NT2/D1 (cell line): Measurements from ENCODE around the gene FAS.

Source experiments
- DNase-seq: peaks from one replicate; pipeline ENCODE4 v3.0.0-alpha.2; 2011; ENCODE audit warnings: low read depth, low spot score
- H3K27me3 ChIP-seq: 2 replicates; pipeline ENCODE4 v1.6.0; 2011; ENCODE audit warnings: mild to moderate bottlenecking; ENCODE audit not compliant: insufficient read length, insufficient read depth
- H3K36me3 ChIP-seq: 2 replicates; pipeline ENCODE4 v1.6.1; 2011; ENCODE audit warnings: mild to moderate bottlenecking, low read length, mixed read lengths; ENCODE audit not compliant: insufficient read depth, insufficient read length
- H3K4me1 ChIP-seq: 2 replicates; pipeline ENCODE4 v1.5.1; 2011; ENCODE audit not compliant: insufficient read depth, insufficient read length
- H3K4me3 ChIP-seq: 2 replicates; pipeline ENCODE4 v1.5.1; 2011; ENCODE audit warnings: low read depth; ENCODE audit not compliant: insufficient read length
- H3K9ac ChIP-seq: 2 replicates; pipeline ENCODE4 v1.6.0; 2011; ENCODE audit warnings: low read depth; ENCODE audit not compliant: insufficient read length
- H3K9me3 ChIP-seq: 2 replicates; pipeline ENCODE4 v1.5.1; 2011; ENCODE audit warnings: mild to moderate bottlenecking, low read length; ENCODE audit not compliant: insufficient read depth
- SUZ12 ChIP-seq: IDR thresholded peaks from 2 replicates; pipeline ENCODE4 v1.6.1; 2011; ENCODE audit not compliant: insufficient read length, insufficient read depth; ENCODE audit errors: extremely low read depth
- YY1 ChIP-seq: IDR thresholded peaks from 2 replicates; pipeline ENCODE4 v1.6.1; 2011; ENCODE audit not compliant: insufficient read length, insufficient read depth
- ZNF274 ChIP-seq: IDR thresholded peaks from 2 replicates; pipeline ENCODE4 v1.6.1; 2011; ENCODE audit warnings: mild to moderate bottlenecking, low read depth, low read length

The FAS gene

GRCh38 chr10:88982366-88982765, 8.2 kb upstream of the FAS start:
- no peak overlapping the region for H3K9ac ChIP-seq
- no peaks in the 10 kb centered on the region for H3K9me3 ChIP-seq
- no peak for TF ChIP-seq SUZ12
- no peak for TF ChIP-seq ZNF274
- TF ChIP-seq YY1 = no peak
- no peak for DNase-seq
- H3K4me3 ChIP-seq = no peak overlapping the region
- H3K36me3 ChIP-seq = no peaks in the 10 kb centered on the region
- H3K27me3 ChIP-seq = no peaks in the 10 kb centered on the region
- no peaks in the 10 kb centered on the region for H3K4me1 ChIP-seq

DNA sequence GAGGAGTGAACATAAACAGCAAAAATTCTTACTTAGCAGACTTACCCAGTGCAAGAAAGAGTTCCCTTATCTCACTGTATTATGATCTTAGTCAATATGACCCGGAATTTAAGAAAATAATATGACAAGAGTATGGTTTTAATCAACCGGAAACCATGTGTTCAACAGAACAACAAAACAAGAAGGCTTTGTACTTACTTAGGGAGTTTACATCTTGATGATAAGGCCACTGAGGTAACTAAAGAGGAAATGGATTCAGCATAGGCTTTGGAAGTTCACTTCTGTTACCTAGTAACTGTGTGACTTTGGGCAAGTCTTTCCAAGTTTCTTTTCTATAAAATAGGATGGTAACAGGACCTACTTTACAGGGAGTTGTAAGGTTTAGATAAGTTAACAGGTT, 7.4 kb upstream of the FAS start:
- Histone ChIP-seq H3K36me3 (no peaks in the 10 kb centered on the region), H3K27me3 (no peaks in the 10 kb centered on the region), H3K4me3 (no peak overlapping the region), H3K9ac (no peak overlapping the region), H3K4me1 (no peaks in the 10 kb centered on the region), H3K9me3 (no peaks in the 10 kb centered on the region)
- no peak for TF ChIP-seq ZNF274
- no peak for TF ChIP-seq YY1
- TF ChIP-seq SUZ12 = no peak
- DNase-seq = no peak

DNA sequence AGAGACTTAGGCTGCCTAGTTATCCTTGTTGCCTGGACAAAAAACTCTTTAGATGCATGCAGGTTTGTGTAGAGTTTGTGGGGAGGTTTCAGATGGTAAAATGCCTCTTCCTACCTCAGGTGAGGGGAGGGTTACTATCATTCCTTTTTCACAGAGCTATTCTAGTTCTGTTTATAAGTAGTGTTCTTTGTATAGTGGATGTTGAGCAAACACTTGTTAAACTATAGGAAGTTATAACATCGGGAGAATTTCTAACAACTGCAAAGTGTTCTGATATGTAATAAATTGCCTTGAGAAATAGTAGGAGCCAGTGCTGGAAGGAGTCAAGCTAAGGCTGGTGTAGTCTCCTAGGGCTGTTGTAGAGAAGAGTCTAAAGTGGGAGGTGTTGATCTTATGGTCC, 6.7 kb upstream of the FAS start:
- Histone ChIP-seq H3K27me3 (peaks cover under 1% of the 10 kb centered on the region), H3K4me3 (no peak overlapping the region), H3K36me3 (no peaks in the 10 kb centered on the region), H3K4me1 (no peaks in the 10 kb centered on the region), H3K9me3 (no peaks in the 10 kb centered on the region), H3K9ac (no peak overlapping the region)
- no peak for DNase-seq
- TF ChIP-seq ZNF274 = no peak
- no peak for TF ChIP-seq SUZ12
- no peak for TF ChIP-seq YY1

- H3K9ac ChIP-seq = no peak overlapping the region
- TF ChIP-seq SUZ12 (no peak), YY1 (no peak), ZNF274 (no peak)
- no peaks in the 10 kb centered on the region for H3K4me1 ChIP-seq
- peaks cover 6% of the 10 kb centered on the region for H3K27me3 ChIP-seq
- no peak for DNase-seq
- no peaks in the 10 kb centered on the region for H3K36me3 ChIP-seq
- no peaks in the 10 kb centered on the region for H3K9me3 ChIP-seq
- H3K4me3 ChIP-seq = no peak overlapping the region
These were observed 6.1 kb upstream of the FAS start for GRCh38 chr10:88984525-88984924.

GRCh38 chr10:88986549-88987242, 3.9 kb upstream of the FAS start:
- no peaks in the 10 kb centered on the region for H3K36me3 ChIP-seq
- DNase-seq = no peak

DNA sequence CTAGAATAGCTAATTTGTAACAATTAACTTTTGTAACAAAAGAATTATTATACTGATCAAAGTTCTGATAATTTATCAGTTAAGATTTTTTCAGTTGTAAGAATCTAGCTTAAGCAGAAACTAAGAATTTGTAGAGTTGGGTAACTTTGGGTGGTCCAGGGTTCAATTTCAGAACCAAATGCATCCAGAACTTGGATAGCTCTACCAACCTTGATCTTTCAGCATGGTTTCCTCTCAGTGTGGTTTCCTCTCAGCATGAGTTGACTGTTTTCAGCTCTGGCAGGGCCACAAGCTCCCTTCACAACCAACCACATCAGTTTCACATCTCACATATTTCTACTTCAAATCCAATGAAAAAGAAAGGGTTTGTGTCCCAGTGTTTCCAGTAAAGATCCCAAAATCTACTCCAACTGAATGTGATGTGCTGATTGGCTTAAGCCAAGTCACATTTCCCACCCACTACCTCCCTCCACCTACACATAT, 3.3 kb upstream of the FAS start:
- no peaks in the 10 kb centered on the region for H3K36me3 ChIP-seq
- DNase-seq = no peak
- no peaks in the 10 kb centered on the region for H3K9me3 ChIP-seq
- no peak overlapping the region for H3K9ac ChIP-seq
- H3K27me3 ChIP-seq = peaks cover 23% of the 10 kb centered on the region
- H3K4me3 ChIP-seq = no peak overlapping the region
- no peaks in the 10 kb centered on the region for H3K4me1 ChIP-seq
- no peak for TF ChIP-seq SUZ12
- TF ChIP-seq YY1 = no peak
- TF ChIP-seq ZNF274 = no peak

More at GRCh38 chr10:88986549-88987242, 3.9 kb upstream of the FAS start:
- no peak overlapping the region for H3K9ac ChIP-seq
- H3K4me3 ChIP-seq = no peak overlapping the region
- no peak for TF ChIP-seq ZNF274
- TF ChIP-seq SUZ12 = no peak
- no peak for TF ChIP-seq YY1
- H3K9me3 ChIP-seq = no peaks in the 10 kb centered on the region
- H3K4me1 ChIP-seq = no peaks in the 10 kb centered on the region
- peaks cover 23% of the 10 kb centered on the region for H3K27me3 ChIP-seq

GRCh38 chr10:88987840-88988239, 2.8 kb upstream of the FAS start:
- no peaks in the 10 kb centered on the region for H3K4me1 ChIP-seq
- DNase-seq = no peak
- TF ChIP-seq SUZ12 = no peak
- no peak for TF ChIP-seq ZNF274
- TF ChIP-seq YY1 = no peak
- no peaks in the 10 kb centered on the region for H3K36me3 ChIP-seq
- H3K9me3 ChIP-seq = no peaks in the 10 kb centered on the region
- H3K27me3 ChIP-seq = peaks cover 23% of the 10 kb centered on the region
- no peak overlapping the region for H3K4me3 ChIP-seq
- H3K9ac ChIP-seq = no peak overlapping the region
